Activated effector memory CD4-positive, alpha-beta T cell treated with Interleukin-2 at 50 U/mL for 16 hours (primary cell): ENCODE results near the gene MPP7.

ENCODE experiments used
- DNase-seq: peaks from one replicate; pipeline ENCODE4 v3.0.0-alpha.2; 2020

The MPP7 gene

GRCh38 chr10:28304032-28304571 is 1.2 kb upstream of the MPP7 start:
- no peak for DNase-seq

DNA sequence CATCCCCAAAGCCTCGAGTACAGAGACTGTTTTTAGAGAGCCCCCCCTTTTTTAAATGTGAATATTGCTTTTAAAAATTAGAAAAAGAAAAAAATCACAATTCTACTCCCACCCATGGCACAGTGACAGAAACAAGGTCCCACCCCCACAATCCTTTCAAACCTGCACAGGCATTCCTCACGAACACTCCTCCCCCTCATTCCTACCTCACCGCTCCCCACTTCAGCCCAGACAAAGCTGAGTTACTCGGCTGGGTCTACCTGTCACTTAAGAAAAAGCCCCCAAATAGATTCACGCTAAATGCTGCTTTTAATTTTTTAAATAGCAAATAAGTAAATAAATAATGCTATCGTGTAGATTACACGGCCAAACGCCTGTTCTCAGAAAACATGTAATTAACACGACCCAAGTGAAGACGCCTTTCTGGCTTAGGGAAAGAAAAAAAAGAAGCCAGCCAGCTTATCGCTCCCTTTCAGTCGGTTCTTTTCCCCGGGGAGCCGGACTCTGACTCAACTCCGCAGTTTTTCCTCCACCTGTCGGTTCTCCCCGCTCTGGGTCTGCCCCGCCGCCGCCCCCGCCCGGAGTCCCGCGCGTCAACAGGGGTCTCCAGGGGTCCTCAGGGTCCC is 739 bp downstream of the MPP7 start:
- no peak for DNase-seq

DNA sequence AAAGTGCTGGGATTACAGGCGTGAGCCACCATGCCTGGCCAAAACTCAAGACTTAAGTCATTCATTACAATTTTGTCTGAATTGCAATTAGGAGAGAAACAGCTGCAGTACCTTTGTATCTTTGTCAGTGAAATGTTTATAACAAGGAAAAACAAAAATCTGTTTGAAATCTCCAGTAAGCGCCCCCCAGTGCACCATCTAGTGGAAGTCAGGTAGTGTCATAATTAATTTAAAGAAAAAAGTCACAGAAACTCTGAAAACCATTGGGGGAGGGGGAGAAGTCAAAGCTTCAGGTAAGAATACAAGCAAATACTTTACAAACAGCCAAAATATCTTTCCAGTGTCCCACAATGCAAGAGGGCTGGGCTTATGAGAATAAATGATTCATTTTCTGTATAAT is 2.8 kb downstream of the MPP7 start:
- no peak for DNase-seq

DNA sequence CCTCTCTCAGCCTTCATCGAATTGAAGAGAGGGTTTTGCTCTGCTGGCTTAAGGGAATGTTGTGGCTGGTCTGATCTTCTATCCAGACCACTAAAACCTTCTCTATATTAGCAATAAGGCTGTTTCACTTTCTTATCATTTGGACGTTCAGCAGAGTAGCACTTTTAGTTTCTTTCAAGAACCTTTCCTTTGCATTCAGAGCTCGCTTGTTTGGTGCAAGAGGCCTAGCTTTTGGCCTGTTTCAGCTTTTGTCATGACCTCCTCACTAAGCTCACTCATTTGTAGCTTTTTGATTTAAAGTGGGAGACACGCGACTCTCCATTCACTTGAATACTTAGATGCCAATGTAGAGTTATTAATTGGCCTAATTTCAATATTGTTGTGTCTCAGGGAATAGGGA is 3.9 kb downstream of the MPP7 start:
- no peak for DNase-seq

DNA sequence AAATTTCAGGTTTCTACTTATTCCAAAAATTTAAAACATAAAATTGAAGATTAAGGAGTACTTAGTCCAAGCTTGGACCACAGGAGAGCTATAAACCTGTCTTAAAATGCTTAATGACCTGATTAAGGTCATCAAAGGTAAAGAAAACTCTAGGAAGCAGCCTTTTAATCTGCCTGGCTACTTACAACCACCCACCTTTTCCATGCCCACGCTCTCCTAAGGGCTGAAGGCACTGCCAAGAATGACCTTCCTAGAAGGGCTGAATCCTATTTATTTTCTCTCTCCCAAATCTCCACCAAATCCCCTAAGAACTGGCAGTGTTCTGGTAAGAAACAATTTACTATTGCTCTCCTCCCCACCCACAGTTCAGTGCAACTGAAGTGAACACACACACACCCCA is 6.8 kb downstream of the MPP7 start:
- no peak for DNase-seq

DNA sequence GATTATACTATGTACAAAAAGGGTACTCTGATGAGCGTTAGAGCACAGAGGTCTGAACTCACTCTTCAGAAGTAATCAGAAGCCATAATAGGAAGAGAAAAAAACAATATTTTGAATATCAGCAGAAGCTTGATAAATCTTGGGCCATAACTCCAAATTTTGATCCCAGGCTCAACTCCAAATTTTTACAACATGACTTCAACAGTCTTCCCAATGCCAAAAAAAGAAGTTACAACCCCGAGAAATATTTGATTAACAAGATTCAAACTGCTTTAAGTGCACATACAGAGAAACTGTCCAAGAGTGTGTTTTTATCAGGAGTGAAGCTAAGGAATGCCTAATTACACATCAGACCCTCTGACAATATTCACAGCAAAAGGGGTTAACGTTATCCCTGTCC is 7.5 kb downstream of the MPP7 start:
- DNase-seq: no peak

- no peak for DNase-seq
These were observed 8.1 kb downstream of the MPP7 start for GRCh38 chr10:28294809-28295208.

GRCh38 chr10:28294169-28294532 is 8.7 kb downstream of the MPP7 start:
- DNase-seq: no peak

DNA sequence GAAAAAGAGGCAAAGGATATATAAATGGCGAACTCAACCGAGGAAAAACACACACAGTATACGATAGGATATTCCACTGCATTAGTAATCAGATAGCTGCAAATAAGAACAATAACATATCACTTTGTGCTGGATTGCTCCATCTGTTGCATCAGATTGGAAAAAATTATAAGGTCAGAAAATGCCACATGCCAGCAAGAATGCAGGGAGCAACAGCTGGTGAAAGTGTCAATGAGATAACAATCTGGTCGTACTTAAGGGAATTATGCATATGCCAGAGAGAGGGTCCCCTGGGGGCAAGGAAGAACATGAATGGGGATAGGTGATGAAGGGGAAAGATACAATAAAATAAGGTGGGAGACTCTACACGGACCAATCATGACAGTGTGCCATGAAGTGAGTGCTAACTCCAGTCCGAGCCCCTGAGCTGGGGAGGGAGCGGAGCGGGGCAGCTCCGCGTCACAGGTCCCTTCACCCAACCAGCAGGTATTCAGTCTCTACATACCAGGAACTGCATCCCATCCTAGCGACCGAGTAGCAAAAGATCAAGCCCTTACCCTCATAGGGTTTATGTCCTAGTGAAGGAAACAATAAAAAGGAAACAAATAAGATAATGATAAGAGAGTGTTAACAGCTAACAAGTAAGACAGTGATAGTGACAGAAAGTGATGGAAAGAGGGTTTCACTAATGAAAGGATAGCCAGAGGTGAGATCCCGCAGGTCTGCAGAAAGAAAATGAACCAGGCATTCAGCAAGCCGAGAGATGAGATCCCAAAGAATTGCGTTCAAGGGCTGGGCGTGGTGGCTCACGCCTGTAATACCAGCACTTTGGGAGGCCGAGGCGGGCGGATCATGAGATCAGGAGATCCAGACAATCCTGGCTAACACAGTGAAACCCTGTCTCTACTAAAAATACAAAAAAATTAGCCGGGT is 9.4 kb downstream of the MPP7 start:
- DNase-seq: no peak

DNA sequence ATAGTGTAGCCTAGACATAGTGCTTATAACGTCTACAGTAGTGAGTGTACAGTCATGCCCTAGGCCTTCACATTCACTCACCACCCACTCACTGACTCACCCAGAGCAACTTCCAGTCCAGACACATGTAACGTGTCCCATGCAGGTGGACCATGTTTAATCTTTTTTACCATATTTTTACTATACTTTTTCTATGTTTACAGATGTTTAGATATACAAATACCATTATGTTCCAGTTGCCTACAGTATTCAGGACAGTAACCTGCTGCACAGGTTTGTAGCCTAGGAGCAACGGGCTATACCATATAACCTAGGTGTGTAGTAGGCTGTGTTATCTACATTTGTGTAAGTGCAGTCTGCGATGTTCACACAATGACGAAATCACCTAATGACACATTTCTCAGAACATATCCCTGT is 11.0 kb downstream of the MPP7 start:
- DNase-seq: no peak

- DNase-seq: no peak
These were observed 17.0 kb downstream of the MPP7 start for GRCh38 chr10:28285816-28286215.

DNA sequence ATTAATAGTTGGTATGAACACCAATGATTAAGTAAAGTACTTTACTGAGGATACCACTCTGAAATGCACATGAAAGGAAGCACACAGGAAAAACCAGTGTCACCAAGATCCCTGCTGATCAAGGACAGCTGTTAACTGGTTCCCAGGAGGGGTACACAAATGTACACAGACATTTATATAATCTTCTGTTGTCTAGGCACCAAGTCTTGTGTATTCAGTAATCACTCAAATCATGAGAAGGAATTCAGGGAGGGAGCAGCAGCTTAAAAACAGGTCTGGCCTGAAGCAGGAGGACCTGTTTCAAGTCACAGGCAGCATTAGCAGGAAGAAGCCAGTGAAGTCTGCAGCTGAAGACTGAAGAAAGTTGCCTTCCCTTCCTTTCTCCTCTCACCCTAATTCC is 18.7 kb downstream of the MPP7 start:
- DNase-seq: no peak

DNA sequence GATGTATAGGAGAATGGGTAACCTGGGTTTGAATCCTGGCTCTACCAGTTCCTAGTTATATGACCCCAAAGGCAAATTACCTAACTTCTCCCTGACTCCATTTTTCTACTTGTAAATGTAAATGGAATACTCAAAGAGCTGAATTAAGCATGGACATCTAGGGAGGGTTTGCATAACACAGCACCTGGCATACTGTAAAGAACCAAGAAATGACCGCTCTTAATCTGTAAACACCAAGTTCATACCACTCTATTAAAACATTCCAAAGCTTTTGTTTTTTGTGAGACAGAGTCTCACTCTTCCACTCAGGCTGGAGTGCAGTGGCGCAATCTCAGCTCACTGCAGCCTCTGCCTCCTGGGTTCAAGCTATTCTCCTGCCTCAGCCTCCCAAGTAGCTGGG is 19.6 kb downstream of the MPP7 start:
- DNase-seq: no peak

DNA sequence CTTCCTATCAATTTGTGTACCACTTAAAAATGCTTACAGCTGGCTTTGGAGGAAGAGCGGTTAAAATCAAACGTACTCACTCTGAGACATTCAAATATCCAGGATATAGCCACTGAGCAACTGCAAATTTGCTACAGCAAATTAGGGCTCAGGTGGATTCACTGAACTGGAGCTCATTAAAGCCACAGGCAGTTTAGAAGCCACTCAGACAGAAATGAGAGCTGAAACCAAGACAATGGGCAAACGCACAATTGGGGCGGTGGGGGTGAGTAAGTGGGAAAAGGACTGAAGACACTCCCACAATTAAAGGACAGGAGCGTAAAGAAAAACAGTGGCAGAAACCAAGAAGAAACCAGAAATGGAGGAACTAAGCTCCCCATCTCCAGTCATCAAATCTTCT is 20.5 kb downstream of the MPP7 start:
- no peak for DNase-seq

DNA sequence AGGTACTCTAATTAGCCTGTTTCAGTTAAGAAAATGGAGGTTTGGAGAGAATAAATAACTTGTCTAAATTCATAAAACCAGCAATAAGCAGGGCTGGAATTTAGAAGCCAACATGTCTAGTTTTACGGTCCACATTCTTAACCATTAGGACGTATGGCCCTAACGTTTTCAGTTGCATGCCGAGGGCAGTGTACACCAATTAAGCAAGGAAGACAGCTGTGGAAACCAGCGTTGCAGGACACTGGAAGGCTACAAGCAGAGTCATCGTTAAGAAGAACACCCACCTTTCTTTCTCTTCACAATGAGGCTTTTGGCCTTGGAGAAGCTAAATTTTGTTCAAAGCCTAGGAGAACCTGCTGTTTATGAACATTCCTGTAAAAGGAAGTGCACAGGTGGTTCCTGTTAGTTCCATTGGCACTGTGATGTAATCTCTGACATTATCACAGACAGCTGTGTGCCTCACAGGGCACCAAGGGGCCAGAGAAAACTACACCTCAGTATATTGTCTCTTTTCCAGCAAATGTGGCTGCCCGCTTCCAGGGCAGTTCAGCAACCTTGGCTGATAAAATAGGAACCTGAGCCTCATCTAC is 21.0 kb downstream of the MPP7 start:
- no peak for DNase-seq

- DNase-seq: no peak
These were observed 22.2 kb downstream of the MPP7 start for GRCh38 chr10:28280652-28281051.

DNA sequence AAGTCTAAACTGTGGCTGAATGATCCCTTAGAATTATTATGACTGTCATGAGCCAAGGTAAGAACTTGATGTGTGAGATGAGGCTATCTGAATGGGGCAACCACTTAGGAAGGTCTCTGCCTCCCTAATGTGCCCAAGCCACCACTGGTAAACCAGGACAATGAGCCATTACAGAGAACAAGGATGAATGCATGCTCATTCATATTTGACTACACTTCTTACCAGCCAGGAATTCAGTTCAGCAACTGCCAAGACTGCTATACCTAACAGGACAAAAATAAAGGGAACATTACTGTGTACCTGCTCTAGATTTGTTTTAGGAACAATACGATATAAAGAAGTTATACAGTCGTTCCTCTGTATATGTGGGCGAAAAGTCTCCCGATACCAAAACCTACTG is 23.0 kb downstream of the MPP7 start:
- no peak for DNase-seq

- DNase-seq: no peak
These were observed 24.0 kb downstream of the MPP7 start for GRCh38 chr10:28278842-28279241.

DNA sequence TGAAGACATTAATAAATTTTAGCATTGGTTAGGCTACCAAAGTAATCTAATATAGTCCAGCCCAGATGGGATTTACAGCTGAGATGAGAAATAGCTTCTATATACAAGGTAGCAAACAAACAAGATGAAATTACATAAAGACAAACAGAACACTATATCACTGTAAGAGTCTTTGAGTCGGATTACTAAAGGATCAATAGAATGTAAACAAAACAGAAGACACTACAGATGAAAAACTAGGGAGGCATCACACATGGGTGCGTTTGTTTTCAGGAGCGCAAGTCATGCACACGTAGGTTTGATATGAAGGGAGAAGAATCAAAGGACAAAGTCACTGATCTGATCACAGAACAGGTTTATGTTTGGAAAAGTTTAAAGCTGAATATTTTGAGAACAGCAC is 26.5 kb downstream of the MPP7 start:
- DNase-seq: no peak

DNA sequence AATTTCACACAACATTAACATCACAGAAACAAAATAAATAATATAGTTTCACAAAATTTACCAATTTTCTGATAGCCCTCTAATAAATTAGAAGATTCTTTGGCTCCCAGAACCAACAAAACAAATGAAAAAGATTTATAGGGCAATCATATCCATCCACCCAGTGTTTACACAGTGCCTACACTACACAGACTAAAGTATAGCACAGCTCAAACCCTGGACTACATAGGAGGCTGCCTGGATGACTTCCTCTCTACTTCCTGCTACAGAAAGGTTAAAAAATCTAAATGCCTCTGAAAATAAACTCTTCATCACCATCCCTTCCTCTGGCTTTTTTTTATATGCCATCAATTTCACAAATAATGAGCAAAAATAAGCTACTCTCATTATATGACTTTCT is 28.4 kb downstream of the MPP7 start:
- DNase-seq: no peak

GRCh38 chr10:28273343-28273742 is 29.5 kb downstream of the MPP7 start:
- no peak for DNase-seq

DNA sequence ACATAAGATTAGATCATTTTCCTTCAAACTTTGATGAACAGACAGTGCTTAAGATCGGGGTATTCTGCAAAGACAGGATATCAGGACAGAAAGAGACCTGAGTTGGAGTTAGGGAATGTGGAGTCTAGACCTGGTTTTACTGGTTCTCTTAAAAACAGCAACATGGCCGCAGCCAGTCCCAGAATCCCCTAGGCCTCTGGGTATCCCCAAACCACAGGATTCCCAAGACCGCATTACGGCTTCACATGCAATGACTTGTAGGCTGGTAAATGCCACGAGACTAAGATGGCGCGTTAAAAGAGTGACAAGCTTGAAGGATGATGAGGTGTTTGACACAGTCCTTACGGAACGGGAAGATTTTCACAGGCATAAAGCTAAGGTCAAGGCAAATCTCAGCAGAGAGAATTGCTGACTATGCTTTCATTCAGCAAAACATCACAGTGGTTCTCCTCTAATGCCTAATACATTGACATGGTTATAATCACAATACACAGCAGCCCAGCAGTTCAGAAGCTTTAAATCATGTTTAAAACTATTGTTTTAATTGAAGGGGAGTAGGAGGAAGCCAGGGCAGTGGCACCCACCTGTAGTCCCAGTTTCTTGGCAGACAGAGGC is 32.9 kb downstream of the MPP7 start:
- DNase-seq: no peak

GRCh38 chr10:28266449-28267224 is 36.2 kb downstream of the MPP7 start:
- DNase-seq: no peak
